Peyer's patch (tissue), 4 donors: ENCODE results near the gene AMOT. TPM values are rescaled to one million over a fixed set of nuclear protein-coding genes. Genes with fewer than 3 reads are reported as not detected.
"Not testable (repeated sequence)": the region's sequence is repeated elsewhere in the genome, so short reads cannot be mapped to it uniquely, and the experiment has no call there.

ENCODE experiments used
- DNase-seq, 3 donors: peaks; one replicate each; pipeline ENCODE4 v3.0.0-alpha.2; 2017 to 2019
- H3K27ac ChIP-seq, 4 donors: fragments of 200-600 bp; sonication (generic); one replicate each; pipeline ENCODE4 v1.5.1; 2016 to 2019
- H3K27me3 ChIP-seq, 2 donors: fragments of 200-600 bp; sonication (generic); one replicate each; pipeline ENCODE4 v1.5.1; 2019
- H3K36me3 ChIP-seq, 3 donors: fragments of 200-600 bp; sonication (generic); one replicate each; pipeline ENCODE4 v1.5.1; 2016 to 2019
- H3K4me1 ChIP-seq, 4 donors: fragments of 200-600 bp; sonication (generic); one replicate each; pipeline ENCODE4 v1.5.1; 2016 to 2019
- H3K4me3 ChIP-seq, 4 donors: fragments of 200-600 bp; sonication (generic); 1 replicate in 3 of 4; 2 replicates in 1 of 4; pipeline ENCODE4 v1.5.1; 2016 to 2019; ENCODE audit warnings: mild to moderate bottlenecking in 1 of 4
- H3K9me3 ChIP-seq, 4 donors: fragments of 200-600 bp; sonication (generic); one replicate each; pipeline ENCODE4 v1.5.1; 2016 to 2019; ENCODE audit warnings: mild to moderate bottlenecking in 1 of 4
- CTCF ChIP-seq, 6 experiments: fragments of 450-650 bp in 4 of 6; fragments of 200-600 bp in 2 of 6; sonication (generic) in 1 of 6; IDR thresholded peaks; one replicate each; pipeline ENCODE4 v1.5.1; 2017 to 2019; ENCODE audit warnings: antibody characterized with exemption in 6 of 6, mild to moderate bottlenecking in 3 of 6, moderate library complexity in 1 of 6
- POLR2A ChIP-seq, 2 donors: fragments of 450-650 bp; IDR thresholded peaks; one replicate each; pipeline ENCODE4 v1.5.1; 2017; ENCODE audit warnings: antibody characterized with exemption in 2 of 2, mild to moderate bottlenecking in 2 of 2, moderate library complexity in 2 of 2
- total RNA-seq, 4 donors: library from RNA; depleted of rRNA; stranded (reverse); fragments of >200 nt; gene quantifications; one replicate each; pipeline ENCODE4 v1.1.0, GENCODE V29; 2016

The AMOT gene
- total RNA-seq, 4 donors from 2014 or later, result 8.3 to 43.8 (median 18.0) TPM

GRCh38 chrX:112857478-112857878, 16.8 kb upstream of the AMOT start:
- no peaks in the 10 kb centered on the region for H3K36me3 ChIP-seq
- no peaks in the 10 kb centered on the region for H3K27me3 ChIP-seq
- DNase-seq, result no peak
- no peaks in the 10 kb centered on the region for H3K9me3 ChIP-seq
- no peaks in the 10 kb centered on the region for H3K4me1 ChIP-seq
- no peak overlapping the region for H3K27ac ChIP-seq
- H3K4me3 ChIP-seq, result no peak overlapping the region
- TF ChIP-seq POLR2A (IDR thresholded peaks at IDR 0.05) (no peak), CTCF (IDR thresholded peaks at IDR 0.05) (no peak)

GRCh38 chrX:112854901-112855300, 14.3 kb upstream of the AMOT start:
- H3K4me3 ChIP-seq, H3K4me1 ChIP-seq, H3K27ac ChIP-seq, H3K36me3 ChIP-seq, DNase-seq, H3K27me3 ChIP-seq, H3K9me3 ChIP-seq: not testable (repeated sequence)

GRCh38 chrX:112852851-112853250, 12.2 kb upstream of the AMOT start:
- no peaks in the 10 kb centered on the region for H3K27me3 ChIP-seq
- H3K36me3 ChIP-seq, result no peaks in the 10 kb centered on the region
- no peaks in the 10 kb centered on the region for H3K4me1 ChIP-seq
- DNase-seq, result no peak
- H3K9me3 ChIP-seq, result no peaks in the 10 kb centered on the region
- no peak overlapping the region for H3K4me3 ChIP-seq
- no peak overlapping the region for H3K27ac ChIP-seq
- TF ChIP-seq CTCF (IDR thresholded peaks at IDR 0.05) (no peak), POLR2A (IDR thresholded peaks at IDR 0.05) (no peak)

GRCh38 chrX:112851806-112852205, 11.2 kb upstream of the AMOT start:
- Histone ChIP-seq H3K27ac (no peak overlapping the region), H3K9me3 (no peaks in the 10 kb centered on the region), H3K4me1 (no peaks in the 10 kb centered on the region), H3K4me3 (no peak overlapping the region), H3K36me3 (no peaks in the 10 kb centered on the region), H3K27me3 (no peaks in the 10 kb centered on the region)
- no peak for DNase-seq
- no peak for TF ChIP-seq POLR2A (IDR thresholded peaks at IDR 0.05)
- no peak for TF ChIP-seq CTCF (IDR thresholded peaks at IDR 0.05)

- TF ChIP-seq CTCF (IDR thresholded peaks at IDR 0.05) (no peak), POLR2A (IDR thresholded peaks at IDR 0.05) (no peak)
- Histone ChIP-seq H3K36me3 (no peaks in the 10 kb centered on the region), H3K4me1 (no peaks in the 10 kb centered on the region), H3K27me3 (no peaks in the 10 kb centered on the region), H3K27ac (no peak overlapping the region), H3K4me3 (no peak overlapping the region), H3K9me3 (no peaks in the 10 kb centered on the region)
- DNase-seq, result no peak
These were observed 10.6 kb upstream of the AMOT start for GRCh38 chrX:112851161-112851779.

GRCh38 chrX:112849016-112849415, 8.4 kb upstream of the AMOT start:
- H3K27me3 ChIP-seq, result no peaks in the 10 kb centered on the region
- H3K36me3 ChIP-seq, result no peaks in the 10 kb centered on the region
- no peaks in the 10 kb centered on the region for H3K4me1 ChIP-seq
- TF ChIP-seq POLR2A (IDR thresholded peaks at IDR 0.05), result no peak
- TF ChIP-seq CTCF (IDR thresholded peaks at IDR 0.05), result no peak
- DNase-seq, result no peak
- H3K9me3 ChIP-seq, result no peaks in the 10 kb centered on the region
- no peak overlapping the region for H3K4me3 ChIP-seq
- no peak overlapping the region for H3K27ac ChIP-seq
